T-helper 22 cell (primary cell): ENCODE measurements around the gene GCNT2.
"Not testable (repeated sequence)": the region's sequence is repeated elsewhere in the genome, so short reads cannot be mapped to it uniquely, and the experiment has no call there.

Experiments used
- DNase-seq: peaks from one replicate; pipeline ENCODE4 v3.0.0-alpha.2; 2020; ENCODE audit warnings: low read depth

GCNT2 gene

GRCh38 chr6:10514049-10514780 lies 6.9 kb upstream of the GCNT2 start:
- no peak for DNase-seq

DNA sequence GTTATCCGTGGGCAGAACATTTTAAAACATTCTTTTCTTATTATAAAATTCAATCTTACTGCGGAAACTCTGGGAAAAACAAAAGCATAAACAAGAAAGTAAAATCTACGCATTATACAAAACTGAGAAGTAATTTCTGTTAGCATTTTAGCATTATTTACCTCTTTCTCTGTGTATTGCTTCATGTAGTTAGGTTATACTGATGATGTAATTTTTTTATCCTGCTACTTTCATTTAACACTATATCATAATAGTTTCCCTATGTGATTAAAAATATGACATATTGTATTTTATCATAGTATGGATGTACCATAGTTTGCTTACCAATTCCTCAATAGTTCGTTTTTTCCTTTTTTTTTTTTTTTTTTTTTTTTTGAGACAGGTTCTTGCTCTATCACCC lies 4.2 kb upstream of the GCNT2 start:
- no peak for DNase-seq

GRCh38 chr6:10518557-10519407 lies 2.4 kb upstream of the GCNT2 start:
- no peak for DNase-seq

- DNase-seq, result not testable (repeated sequence)
These were observed 1.8 kb upstream of the GCNT2 start for GRCh38 chr6:10519408-10519697.

- no peak for DNase-seq
These were observed 683 bp upstream of the GCNT2 start for GRCh38 chr6:10520468-10520867.

DNA sequence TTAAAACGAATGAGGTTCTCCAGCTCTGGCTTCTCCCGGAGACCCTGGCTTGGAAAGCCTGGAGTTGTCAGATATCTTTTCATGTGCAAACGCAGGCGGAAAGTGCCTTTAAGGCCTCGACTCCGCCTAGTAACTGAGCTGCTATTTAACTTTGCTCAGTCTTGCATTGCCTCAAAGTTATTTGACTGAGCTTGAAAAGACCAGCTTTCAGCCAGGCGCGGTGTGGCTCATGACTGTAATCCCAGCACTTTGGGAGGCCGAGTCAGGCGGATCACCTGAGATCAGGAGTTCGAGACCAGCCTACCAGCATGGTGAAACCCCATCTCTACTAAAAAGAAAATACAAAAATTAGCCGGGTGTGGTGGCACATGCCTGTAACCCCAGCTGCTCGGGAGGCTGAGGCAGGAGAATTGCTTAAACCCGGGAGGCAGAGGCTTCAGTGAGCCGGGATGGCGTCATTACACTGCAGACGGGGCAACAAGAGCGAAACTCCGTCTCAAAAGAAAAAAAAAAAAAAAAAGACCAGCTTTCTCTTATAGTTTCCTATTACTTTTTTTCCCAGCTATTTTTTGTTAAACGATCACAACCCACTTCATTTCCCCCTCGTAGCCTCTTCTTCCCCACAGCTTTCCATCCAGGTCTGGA lies 1.9 kb downstream of the GCNT2 start:
- no peak for DNase-seq

- no peak for DNase-seq
These were observed 5.0 kb downstream of the GCNT2 start for GRCh38 chr6:10526156-10526555.

GRCh38 chr6:10528158-10528981 lies 7.2 kb downstream of the GCNT2 start:
- DNase-seq, result no peak

DNA sequence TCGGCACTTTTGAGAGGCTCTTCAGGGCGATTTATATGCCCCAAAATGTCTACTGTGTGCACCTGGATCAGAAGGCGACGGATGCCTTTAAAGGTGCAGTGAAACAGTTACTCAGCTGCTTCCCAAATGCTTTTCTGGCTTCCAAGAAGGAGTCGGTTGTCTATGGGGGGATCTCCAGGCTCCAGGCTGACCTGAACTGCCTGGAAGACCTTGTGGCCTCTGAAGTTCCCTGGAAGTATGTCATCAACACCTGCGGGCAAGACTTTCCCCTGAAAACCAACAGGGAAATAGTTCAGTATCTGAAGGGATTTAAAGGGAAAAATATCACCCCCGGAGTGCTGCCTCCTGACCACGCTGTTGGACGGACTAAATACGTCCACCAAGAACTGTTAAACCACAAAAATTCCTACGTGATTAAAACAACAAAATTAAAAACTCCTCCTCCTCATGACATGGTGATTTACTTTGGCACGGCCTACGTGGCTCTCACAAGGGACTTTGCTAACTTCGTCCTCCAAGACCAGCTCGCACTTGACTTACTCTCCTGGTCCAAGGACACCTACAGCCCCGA lies 8.2 kb downstream of the GCNT2 start:
- no peak for DNase-seq

DNA sequence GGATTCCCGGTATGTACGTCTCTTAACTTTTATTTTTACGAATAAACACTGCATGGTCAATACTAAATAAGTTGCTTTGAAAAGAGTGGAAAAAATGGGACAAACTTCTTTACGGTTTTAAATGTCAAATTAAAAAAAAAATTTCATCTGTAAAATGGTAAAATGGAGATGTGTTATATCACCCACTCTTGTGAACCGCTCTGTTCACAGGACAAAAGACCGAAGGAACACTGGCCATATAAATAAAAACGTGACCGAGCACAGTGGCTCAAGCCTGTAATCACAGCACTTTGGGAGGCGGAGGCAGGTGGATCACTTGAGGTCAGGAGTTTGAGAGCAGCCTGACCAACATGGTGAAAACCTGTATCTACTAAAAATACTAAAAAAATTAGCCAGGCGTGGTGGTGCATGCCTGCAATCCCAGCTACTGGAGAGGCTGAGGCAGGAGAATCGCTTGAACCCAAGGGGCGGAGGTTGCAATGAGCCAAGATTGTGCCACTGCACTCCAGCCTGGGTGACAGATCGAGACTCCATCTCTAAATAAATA lies 8.8 kb downstream of the GCNT2 start:
- not testable (repeated sequence) for DNase-seq

- DNase-seq, result no peak
These were observed 10.4 kb downstream of the GCNT2 start for GRCh38 chr6:10531503-10531902.

- no peak for DNase-seq
These were observed 10.8 kb downstream of the GCNT2 start for GRCh38 chr6:10531942-10532341.

- DNase-seq, result no peak
These were observed 11.2 kb downstream of the GCNT2 start for GRCh38 chr6:10532392-10532791.

GRCh38 chr6:10534419-10534762 lies 13.2 kb downstream of the GCNT2 start:
- DNase-seq, result no peak

GRCh38 chr6:10535193-10535592 lies 14.0 kb downstream of the GCNT2 start:
- DNase-seq, result no peak

DNA sequence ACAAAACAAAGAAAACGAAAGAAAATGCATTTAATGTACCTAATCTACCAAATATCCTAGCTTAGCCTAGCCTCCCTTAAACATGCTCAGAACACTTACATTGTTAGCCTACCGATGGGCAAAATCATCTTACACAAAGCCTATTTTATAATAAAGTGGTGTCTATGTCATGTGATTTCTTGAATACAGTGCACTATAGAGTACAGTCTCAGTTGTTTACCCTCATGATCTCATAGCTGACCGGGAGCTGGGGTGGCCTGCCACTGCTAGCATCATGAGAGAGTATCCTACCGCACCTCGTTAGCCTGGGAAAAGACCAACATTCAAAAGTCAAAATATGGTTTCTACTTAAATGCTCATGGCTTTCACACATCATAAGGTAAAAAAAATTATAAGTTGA lies 16.6 kb downstream of the GCNT2 start:
- no peak for DNase-seq

GRCh38 chr6:10540073-10540746 lies 19.1 kb downstream of the GCNT2 start:
- no peak for DNase-seq

- DNase-seq, result no peak
These were observed 20.4 kb downstream of the GCNT2 start for GRCh38 chr6:10541591-10541990.

DNA sequence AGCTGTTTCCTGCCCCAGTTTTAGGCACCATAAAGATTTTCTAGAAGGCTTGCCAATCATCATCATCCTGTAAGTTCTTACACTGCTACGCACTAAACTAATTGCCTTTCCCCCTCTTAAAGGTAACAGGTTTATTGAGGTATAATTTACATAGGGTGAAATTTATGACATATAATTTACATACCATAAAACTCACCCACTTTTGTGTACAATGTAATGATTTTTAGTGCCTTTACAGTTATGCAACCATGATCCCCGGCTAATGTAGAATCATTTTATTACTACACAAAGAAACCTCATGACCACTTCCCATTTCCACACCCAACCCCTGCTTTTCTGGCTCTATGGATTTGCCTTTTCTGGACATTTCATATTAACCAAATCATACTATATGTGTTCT lies 21.1 kb downstream of the GCNT2 start:
- no peak for DNase-seq

DNA sequence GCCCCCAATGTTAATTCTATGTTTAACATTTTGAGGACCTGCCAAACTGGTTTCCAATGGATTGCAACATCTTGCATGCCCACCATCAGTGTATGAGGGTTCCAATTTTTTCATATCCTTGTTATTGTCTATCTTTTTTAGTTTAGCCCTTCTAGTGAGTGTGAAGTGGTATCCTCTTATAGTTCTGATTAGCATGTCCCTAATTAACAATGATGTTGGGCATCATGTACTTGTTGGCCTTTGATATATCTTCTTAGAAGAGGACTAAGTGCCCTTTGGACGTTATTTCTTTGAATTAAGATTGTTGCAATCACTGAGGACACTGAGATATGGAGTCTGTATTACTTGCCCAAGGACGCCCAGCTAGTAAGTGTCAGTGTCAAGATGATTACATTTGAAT lies 22.3 kb downstream of the GCNT2 start:
- DNase-seq, result no peak

DNA sequence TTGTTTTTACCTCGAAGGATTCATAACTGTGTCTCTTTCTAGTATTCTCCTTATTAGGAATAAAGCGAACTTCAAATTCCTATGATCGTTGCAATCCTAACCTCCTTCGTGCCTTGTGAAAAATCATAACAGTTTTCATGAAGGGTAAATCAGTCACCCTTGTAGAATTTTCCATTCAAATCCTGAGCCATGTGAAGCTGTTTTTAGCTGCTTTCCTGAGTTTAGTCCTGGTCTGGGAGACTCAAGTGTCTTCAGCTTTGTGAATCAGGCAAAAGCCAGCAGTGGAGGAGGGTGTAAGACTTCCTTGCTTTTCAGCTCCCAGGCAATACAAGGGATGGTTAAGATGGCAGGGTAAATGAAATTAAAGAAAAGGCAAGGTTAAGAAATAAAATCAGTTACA lies 24.3 kb downstream of the GCNT2 start:
- no peak for DNase-seq
